ENCODE measurements around the gene SPOPL.

DNA sequence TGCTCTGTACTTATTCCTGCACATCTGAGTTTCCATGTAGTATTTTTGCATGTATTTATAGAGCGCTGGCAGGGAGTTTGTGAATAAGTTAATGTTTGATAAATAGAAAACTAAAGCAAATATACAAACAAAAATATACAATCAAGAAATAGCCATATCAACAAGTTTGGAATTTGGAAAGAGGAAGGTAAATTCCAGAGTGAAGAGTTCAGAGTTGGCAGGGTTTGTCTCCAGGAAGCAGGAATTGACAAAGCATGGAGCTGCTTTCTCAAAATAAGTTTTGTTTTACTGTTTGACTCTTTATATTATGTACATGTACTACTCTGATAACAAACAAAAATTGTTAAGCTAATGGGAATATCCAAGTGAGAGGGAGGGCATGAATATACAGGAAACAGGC is 80.3 kb downstream of the SPOPL start:
- no peak for TF ChIP-seq GATA2 (IDR thresholded peaks at IDR 0.05; ENCODE audit: low read depth, low read length)
- TF ChIP-seq GATA3 (IDR thresholded peaks at IDR 0.05; ENCODE audit: low read depth, low read length): no peak

Measured in SH-SY5Y (cell line).